NCI-H2196 (cell line): ENCODE measurements around the gene PAFAH1B2.
"Not testable (repeated sequence)": the region's sequence is repeated elsewhere in the genome, so short reads cannot be mapped to it uniquely, and the experiment has no call there.

ENCODE experiments used
- DNase-seq: peaks from one replicate; lab custom pipeline; 2025; ENCODE audit not compliant: unreplicated experiment; lab: John Stamatoyannopoulos, UW

PAFAH1B2 gene

DNA sequence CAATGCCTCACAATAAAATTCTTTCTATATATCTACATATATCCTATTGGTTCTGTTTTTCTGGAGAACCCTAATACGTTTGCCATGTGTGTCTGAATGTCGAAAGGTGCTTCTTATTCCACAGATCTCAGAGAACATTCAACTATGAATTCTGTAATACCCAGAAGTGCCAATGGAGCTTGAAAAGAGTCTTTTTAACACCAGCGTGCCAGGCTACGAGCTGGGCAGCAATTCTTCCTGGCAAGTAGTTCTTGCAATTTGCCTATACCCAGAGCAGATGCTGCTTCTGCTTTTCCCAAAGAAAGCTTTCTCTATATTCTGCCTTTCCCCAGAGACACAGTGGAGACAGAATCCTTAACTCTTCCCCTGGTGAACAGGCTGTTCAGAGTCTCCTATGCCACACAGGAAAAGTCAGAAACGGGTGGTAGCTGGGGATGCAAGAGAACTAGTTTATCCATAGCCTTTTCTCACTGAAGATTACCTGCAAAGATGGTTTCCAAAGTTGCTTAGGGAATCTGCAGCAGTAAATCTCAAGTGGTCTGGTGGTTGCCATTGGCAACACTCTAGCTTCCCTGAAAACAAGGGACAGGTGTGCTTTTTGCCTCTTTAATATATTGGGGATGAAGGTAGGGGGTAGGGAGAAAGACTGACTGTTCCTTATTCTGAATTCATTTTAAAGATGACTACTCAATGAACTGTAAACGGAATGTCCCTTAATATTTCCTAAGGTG, 16.8 kb upstream of the PAFAH1B2 start:
- peak; percentile 25 for DNase-seq

DNA sequence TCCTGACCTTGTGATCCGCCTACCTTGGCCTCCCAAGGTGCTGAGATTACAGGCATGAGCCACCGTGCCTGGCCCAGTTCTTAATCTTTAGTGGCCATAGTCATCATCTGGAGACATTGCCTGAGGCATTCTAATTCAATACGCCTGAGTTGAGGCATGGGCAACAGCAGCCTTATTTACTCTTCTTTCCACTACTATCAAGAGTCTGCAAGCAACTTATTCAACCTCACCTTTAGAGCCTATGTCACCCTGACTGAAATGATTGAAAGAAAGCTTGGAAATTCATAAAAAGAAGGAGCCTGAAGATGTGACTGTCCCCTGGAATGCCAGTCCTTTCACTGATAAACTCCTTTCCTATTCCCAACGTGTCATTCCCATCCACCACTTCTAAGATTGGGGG, 15.8 kb upstream of the PAFAH1B2 start:
- no peak for DNase-seq

DNA sequence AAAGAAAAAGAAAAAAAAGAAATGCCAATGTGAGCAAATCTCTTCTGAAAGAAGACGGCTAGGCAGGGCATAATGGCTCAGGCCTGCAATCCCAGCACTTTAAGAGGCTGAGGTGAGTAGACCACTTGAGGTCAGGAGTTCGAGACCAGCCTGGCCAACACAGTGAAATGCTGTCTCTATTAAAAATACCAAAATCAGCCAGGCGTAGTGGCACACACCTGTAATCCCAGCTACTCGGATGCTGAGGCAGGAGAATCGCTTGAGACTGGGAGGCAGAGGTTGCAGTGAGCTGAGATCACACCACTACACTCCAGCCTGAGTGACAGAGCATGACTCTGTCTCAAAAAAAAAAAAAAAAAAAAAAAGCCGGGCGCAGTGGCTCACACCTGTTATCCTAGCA, 13.7 kb upstream of the PAFAH1B2 start:
- DNase-seq: not testable (repeated sequence)

DNA sequence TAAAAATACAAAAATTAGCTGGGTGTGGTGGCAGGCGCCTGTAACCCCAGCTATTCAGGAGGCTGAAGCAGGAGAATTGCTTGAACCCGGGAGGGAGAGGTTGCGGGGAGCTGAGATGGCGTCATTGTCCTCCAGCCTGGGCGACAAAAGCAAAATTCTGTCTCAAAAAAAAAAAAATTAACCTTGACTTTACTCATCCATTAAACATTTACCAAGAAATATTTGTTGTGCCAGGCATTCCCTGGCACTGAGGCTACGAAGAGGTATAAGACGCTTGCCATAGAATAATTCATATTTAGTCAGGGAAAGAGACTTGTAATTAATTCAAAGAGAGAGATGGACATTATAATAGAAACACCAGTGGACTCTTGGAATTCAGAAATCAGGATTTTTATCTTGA, 13.2 kb upstream of the PAFAH1B2 start:
- DNase-seq: no peak

DNA sequence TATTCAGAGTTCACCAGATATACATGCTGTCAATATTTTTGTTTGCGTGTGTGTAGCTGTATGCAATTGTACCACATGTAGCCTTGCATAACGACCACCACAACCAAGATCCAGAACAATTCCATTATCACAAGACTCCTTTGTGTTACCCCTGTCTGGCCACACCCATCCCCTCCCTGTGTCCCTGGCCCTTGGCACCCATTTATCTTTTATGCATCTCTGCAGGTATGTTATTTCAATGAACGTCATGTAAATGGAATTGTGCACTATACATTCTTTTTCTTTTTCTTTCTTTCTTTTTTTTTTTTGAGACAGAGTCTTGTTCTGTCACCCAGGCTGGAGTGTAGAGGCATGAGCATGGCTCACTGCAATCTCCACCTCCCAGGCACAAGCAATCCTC, 9.7 kb upstream of the PAFAH1B2 start:
- DNase-seq: no peak

DNA sequence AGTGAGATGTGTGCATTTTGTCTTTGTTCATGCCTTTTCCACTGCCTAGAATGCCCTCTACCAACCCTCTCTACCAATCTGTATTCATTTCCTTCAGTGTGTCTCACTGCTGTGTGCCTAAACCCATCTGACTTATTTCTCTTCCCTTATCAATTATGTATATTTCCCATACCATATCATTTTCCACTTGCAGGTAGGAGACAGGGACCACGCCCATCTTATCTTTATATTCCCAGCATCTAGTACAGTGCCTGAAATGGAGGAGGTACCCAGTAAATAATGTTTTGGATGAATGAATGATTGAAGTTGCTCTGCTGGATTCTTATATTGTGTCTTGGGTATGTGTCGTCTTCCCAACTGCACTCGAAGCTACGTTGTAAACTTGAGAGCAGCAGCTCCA, 9.1 kb upstream of the PAFAH1B2 start:
- DNase-seq: not testable (repeated sequence)

DNA sequence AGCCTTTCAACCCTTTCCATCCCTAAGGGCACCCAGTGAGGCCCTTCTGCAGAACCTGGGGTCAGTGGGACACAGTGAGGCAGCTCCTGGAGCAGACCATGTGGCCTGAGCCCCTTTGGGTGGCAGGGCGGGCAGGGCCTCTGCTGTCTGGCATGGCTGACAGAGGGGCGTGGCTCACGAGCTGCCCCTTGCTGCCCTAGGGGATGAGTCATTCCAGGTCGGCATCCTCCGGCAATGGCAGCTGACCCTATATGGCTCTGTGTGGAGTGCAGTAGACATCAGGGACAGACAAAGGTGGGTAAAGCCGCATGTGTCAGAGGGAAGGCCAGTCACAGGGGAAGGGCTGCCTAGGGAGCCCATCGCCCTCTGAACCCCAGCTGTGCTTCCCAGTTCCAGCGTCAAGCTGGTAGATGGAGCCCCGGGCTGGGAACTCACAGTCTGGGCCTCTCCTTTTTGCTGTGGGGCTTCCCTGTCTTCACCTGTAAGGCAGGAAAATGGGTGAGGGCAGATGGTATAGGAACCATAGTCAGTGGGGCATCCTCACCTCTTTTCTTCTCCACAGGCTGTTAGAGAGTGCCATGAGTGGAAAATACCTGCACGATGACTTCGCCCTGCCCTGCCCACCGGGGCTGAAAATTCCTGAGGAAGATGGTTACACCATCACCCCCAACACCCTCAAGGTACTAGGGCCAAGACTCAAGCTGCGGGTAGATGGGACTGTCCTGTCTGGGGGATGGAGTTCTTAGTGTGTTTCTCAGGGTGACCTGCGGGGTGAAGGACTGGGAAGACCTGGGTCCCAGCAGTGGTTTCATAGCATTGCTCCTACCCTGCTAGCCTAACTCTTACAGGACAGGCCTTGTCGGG, 6.6 kb upstream of the PAFAH1B2 start:
- not testable (repeated sequence) for DNase-seq

DNA sequence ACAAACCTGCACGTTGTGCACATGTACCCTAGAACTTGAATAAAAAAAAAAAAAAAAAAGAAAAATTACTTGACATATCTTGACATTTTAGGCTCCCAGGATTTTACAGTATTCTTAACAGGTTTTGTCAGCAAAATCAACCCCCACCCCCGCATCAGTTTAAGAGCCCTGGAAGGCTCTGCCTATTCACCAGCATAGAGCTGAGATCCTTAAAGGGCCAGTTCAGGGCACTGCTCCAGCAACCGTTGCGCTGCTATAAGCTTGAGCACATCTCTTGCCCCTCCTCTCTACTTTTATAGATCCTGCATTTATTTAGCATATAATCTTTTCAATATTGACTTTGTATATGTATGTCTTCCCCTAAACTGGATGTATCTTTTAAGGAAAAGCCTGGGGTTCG, 697 bp upstream of the PAFAH1B2 start:
- DNase-seq: peak; percentile 61

DNA sequence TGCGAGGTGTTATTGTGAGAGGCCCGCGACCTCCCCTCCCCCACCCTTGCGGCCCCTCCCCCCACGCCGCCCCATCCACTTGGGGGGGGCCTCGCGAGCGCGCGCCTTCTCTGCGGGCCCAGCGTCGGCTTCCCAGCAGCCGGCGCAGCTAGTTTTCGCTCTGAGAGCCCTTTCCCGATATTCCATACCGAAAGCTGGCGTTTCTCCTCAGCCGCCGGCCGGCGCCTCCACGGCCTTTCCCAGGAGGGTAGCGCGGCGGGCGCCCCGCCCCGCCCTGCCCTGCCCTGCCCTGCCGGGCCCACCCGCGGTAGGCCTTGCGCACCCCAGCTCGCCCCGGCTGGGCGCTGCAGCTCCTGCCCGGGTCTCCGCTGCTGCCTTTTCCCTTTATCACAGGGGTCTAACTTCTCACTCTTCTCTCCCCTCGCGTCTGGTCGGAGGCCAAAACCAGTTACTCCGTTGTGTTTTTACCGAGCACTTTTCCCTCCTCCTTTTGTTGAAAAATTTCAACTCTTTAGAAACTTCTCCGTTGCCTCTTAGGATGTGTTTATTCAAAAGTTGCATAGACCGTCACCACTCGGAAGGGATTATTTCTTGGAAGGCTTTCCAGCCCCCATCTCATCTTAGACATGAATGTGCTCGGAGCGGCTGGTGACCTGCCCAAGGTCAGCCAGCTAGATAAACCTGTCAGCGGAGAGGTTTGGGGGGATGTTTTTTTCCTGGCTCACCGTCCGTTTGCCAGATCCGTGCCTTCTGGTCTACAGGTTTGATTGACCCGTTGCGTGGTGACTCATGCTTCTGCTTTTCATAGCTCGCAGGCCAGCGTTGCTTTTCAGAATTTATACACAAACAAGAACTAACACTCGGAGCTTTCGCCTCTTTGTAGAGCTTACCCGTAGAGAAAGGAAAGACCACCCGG, 648 bp downstream of the PAFAH1B2 start:
- peak; percentile 64 for DNase-seq

DNA sequence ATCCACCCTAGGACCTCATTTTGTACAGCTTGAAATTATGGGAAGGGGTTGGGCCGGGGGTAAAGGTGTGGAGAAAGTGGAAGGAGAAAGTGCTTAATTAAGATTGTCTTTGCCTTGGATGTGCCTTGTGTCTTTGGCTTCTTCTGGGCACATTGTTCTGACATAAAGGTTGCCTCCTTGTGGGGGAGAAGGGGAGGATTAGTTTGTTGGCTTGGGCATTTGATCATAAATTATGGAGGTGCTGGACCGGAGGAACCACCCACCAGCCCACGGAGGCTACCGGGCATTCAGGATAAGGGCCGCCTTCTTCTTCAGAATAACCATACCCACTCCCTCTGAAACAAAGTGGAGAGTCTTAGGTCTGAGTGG, 1.3 kb downstream of the PAFAH1B2 start:
- DNase-seq: no peak

DNA sequence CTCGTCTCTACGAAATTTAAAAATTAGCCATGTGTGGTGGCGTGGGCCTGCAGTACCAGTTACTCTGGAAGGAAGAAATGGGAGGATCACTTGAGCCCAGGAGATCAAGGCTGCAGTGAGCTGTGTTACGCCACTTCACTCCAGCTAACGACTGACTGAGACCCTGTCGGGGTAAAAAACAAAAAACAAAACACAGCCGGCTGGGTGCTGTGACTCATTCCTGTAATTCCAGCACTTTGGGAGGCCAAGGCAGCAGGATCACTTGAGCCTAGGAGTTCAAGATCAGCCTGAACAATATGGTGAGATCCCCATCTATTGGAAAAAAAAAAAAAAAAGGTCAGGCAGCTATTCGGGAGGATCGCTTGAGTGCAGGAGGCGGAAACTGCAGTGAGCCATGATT, 2.4 kb downstream of the PAFAH1B2 start:
- no peak for DNase-seq

DNA sequence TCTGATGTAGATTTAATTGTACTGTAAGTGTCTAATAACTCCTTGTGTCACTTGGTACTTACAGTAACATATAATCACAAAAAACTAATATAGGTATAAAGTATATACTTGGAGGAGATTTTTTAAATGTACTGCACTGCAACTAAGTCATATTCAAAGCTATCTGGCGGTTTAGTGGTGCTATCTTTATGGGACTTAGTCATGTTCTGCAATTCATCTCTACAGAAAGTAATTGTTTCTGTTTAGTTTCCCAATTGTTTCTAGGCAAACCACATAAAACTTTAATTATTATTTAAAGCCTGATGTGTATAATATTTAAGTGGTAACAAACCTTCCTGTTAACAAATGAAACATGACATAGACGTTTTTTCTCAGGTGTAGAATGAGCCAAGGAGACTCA, 8.0 kb downstream of the PAFAH1B2 start:
- DNase-seq: no peak

DNA sequence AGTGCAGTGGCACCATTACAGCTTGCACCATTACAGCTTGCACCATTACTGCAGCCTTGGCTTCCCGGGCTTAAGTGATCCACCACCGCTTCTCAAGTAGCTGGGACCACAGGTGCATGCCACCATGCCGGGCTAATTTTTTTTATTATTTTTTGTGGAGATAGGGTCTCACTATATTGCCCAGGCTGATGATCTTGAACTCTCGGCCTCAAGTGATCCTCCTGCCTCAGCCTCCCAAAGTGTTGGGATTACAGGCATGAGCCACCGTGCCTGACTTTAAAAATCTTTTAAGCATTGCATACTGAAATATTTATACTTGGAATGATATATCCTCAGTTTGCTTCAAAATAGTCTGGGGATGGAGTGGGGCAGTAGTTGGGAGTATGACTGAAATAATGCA, 10.4 kb downstream of the PAFAH1B2 start:
- no peak for DNase-seq

DNA sequence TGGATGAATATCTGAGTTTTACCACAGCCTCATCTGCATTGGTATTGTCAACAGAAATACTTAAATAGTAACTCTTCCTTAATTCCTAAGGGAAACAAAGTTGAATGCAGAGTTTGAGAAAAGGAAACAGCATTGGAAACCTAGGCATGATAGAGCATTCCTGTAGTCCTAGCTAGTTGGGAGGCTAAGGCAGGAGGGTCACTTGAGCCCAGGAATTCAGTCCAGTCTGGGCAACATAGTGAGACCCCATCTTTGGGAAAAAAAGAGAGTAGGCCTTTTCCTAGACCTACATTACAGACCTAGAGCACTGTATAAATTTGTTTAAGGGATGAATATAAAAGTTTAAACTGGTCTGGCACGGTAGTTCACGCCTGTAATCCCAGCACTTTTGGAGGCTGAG, 13.4 kb downstream of the PAFAH1B2 start:
- DNase-seq: no peak

DNA sequence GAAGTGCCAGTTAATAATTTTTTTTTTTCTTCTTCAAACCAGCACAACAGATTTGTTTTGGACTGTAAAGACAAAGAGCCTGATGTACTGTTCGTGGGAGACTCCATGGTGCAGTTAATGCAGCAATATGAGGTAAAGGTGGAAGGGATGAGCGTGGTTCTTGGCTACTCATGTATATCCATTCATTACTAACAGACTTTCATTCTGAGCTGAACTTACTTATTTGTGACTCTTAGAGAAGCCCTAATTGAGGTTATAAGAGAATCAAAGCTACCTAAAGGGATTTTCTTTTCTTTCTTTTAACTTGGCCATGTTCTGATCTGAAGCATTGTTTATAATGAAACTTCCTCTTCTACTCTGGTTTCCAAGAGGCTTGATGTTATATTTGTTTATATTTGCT, 15.8 kb downstream of the PAFAH1B2 start:
- DNase-seq: no peak

DNA sequence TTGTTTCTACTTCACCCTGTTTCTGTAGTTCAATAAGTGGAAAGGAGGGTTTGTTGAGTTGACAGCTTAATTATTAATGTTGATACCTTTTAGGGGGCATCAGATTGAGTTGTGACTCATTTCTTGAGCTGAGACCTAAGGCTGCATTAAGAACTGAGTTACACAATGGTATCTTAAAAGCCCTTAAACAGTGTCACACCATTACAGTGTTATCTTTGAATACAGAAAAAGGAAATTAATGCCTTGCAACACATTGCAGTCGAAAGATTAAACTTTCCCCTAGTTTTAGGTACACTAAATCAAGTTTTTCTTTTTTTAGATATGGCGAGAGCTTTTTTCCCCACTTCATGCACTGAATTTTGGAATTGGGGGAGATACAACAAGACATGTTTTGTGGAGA, 16.7 kb downstream of the PAFAH1B2 start:
- no peak for DNase-seq

DNA sequence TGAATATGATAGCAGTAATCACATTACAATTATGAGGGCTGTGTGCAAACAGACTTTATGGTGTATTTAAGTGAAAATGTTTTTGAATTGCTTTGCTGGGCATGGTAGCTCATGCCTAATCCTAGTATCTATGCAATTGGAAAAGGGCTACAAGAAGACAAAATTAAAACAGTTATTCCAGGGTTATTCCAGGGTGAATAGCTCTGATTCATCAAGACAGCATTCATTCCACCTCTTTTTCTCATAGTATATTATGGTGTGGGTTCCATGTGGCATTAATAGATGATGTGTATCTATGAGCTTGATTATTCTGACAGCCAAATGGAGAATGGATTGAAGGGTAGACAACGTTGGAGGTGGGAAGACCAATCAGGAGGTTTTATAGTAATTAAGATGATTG, 22.4 kb downstream of the PAFAH1B2 start:
- DNase-seq: no peak

DNA sequence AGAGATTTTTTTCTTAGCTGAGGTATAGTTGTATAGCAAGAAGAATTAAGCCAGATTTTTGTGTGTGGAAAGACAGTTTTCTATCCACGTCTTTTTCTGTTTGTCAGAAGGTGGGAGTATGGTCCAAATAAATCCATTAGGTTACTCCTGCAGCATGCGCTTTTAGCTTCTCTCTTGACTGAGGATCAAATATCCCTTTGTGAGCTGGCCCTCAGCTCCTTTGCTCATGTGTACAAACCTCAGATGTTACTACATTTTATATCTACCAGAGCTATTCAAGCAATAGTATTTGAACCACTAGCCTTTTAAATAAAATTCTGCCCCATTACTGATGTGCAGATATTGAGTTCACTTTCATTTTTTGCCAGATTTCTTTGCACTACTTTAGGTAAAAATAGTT, 25.6 kb downstream of the PAFAH1B2 start:
- DNase-seq: no peak

DNA sequence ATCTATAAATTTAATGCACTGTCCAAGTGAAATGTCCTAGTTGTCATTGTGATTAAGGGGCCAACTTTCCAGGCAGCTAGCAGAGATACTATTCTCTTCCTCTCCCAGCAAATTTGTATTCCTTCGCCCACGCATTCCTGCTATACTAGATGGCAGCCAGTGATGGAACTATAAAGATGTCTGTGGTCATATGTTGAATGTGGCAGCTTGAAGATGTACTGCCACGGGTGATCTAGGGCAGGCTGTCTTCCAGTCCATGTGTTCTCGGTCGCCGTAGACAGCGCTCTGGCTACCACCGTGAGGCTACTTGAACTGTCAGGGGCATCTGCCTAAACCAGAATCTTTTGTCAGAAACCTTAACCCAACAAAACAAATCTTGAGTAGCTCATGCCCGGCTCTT, 26.1 kb downstream of the PAFAH1B2 start:
- DNase-seq: no peak

DNA sequence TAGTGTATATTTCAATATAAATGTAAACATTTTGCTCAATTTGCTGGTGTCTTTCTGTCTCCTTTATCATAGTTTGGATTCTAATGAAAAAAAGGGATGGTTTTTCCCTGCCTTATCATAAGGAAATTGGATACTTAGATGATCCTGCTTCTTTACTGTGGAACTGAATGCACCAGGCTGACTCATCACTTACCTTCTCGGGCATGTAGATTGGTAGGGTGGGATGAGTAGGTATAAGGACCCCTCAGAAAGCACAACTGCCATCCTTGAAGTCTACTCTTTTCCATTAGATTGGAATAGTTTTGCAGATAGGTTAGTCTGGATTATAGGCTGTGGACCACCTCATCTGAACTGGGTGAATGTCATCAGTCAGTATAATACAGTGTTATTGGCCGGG, 26.9 kb downstream of the PAFAH1B2 start:
- DNase-seq: no peak

DNA sequence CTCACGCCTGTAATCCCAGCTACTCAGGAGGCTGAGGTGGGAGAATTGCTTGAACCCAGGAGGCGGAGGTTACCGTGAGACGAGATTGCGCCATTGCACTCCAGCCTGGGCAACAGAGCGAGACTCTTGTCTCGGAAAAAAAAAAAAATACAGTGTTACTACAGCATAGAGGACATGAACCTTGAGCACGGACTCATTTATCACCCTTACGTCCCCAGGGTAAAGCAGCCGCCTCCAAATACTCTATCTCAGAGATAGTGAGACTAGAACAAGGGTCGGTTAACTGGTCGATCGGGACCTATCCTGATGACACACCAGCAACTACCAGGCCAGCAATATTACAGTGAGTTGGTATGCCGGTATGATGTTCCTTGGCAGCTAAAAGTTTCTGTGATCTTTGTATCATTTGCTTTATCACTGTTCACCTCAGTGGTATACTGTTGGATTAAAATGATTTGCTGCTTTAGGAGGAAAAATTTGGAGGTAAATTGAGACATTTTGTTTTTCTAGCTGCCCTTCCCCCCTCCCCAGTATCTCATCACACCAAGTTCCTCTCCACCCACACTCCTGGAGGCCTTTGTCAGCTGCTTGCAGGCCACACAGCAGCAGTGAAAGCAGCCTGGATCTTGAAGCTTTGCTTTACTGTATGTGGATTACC, 27.4 kb downstream of the PAFAH1B2 start:
- DNase-seq: no peak
